Activated naive CD4-positive, alpha-beta T cell treated with anti-CD3 and anti-CD28 coated beads, Interleukin-2, amount 50 U/mL, for 16 hours (primary cell): ENCODE data around the gene DARS1.
A peak's percentile ranks its signal among the peaks of the same experiment; 100 is the strongest.
"Not testable (repeated sequence)": the region's sequence is repeated elsewhere in the genome, so short reads cannot be mapped to it uniquely, and the experiment has no call there.

Experiments
- DNase-seq: peaks from one replicate; pipeline ENCODE4 v3.0.0-alpha.2; 2020

DARS1 gene

GRCh38 chr2:135935914-135936313 is 49.5 kb downstream of the DARS1 start:
- DNase-seq = no peak

GRCh38 chr2:135931776-135932443 is 53.5 kb downstream of the DARS1 start:
- no peak for DNase-seq

- no peak for DNase-seq
Observed at GRCh38 chr2:135926605-135927004, 58.8 kb downstream of the DARS1 start.

- DNase-seq = no peak
Observed at GRCh38 chr2:135925571-135925970, 59.9 kb downstream of the DARS1 start.

- DNase-seq = no peak
Observed at GRCh38 chr2:135916207-135916606, 69.2 kb downstream of the DARS1 start.

- no peak for DNase-seq
Observed at GRCh38 chr2:135914485-135914884, 70.9 kb downstream of the DARS1 start.

- peak; percentile 22 for DNase-seq
Observed at GRCh38 chr2:135913727-135914365, 71.6 kb downstream of the DARS1 start.

GRCh38 chr2:135909976-135910375 is 75.5 kb downstream of the DARS1 start:
- DNase-seq = no peak

GRCh38 chr2:135905679-135906078 is 79.7 kb downstream of the DARS1 start:
- no peak for DNase-seq

- no peak for DNase-seq
Observed at GRCh38 chr2:135904341-135904989, 81.0 kb downstream of the DARS1 start.

- no peak for DNase-seq
Observed at GRCh38 chr2:135903650-135904049, 81.8 kb downstream of the DARS1 start.

- no peak for DNase-seq
Observed at GRCh38 chr2:135899567-135899966, 85.9 kb downstream of the DARS1 start.

GRCh38 chr2:135898234-135898786 is 87.1 kb downstream of the DARS1 start:
- no peak for DNase-seq

- DNase-seq = no peak
Observed at GRCh38 chr2:135894930-135895329, 90.5 kb downstream of the DARS1 start.

GRCh38 chr2:135893374-135893794 is 92.0 kb downstream of the DARS1 start:
- DNase-seq = no peak

- DNase-seq = no peak
Observed at GRCh38 chr2:135890835-135891234, 94.6 kb downstream of the DARS1 start.

- no peak for DNase-seq
Observed at GRCh38 chr2:135890149-135890548, 95.3 kb downstream of the DARS1 start.

GRCh38 chr2:135888587-135888986 is 96.8 kb downstream of the DARS1 start:
- DNase-seq = not testable (repeated sequence)

- DNase-seq = no peak
Observed at GRCh38 chr2:135885709-135886108, 99.7 kb downstream of the DARS1 start.

- no peak for DNase-seq
Observed at GRCh38 chr2:135882415-135882814, 103.0 kb downstream of the DARS1 start.

GRCh38 chr2:135876770-135877169 is 108.7 kb downstream of the DARS1 start:
- DNase-seq = not testable (repeated sequence)

GRCh38 chr2:135876066-135876711 is 109.2 kb downstream of the DARS1 start, which contains the start of gene MCM6:
Gene MCM6 (minus strand): TSS chr2:135876443. CDS start chr2:135876365, 78 bp downstream.
- peak; percentile 99 for DNase-seq

- DNase-seq = peak; percentile 81
Observed at GRCh38 chr2:135875491-135876065, 109.8 kb downstream of the DARS1 start.
